Adrenal gland (tissue), 12 donors: ENCODE results near the gene GALNT16. TPM values are rescaled to one million over a fixed set of nuclear protein-coding genes. Genes with fewer than 3 reads are reported as not detected.
A peak's percentile ranks its signal among the peaks of the same experiment; 100 is the strongest.

ENCODE experiments used
- DNase-seq, 7 donors: peaks; one replicate each; pipeline ENCODE4 v3.0.0-alpha.2; 2019 to 2020
- H3K27ac ChIP-seq, 5 donors: fragments of 200-600 bp; sonication (generic) in 4 of 5; 1 replicate in 3 of 5; 2 replicates in 2 of 5; pipeline versions ENCODE4 v1.5.1 to v1.8.0; 2016 to 2020; ENCODE audit warnings: mild to moderate bottlenecking in 1 of 5
- H3K27me3 ChIP-seq: fragments of 200-600 bp; 2 replicates; pipeline ENCODE4 v1.8.0; 2021
- H3K36me3 ChIP-seq, 2 donors: fragments of 200-600 bp; replicated peaks in 1 of 2; 1 replicate in 1 of 2; 2 replicates in 1 of 2; pipeline versions ENCODE4 v1.5.1 to v1.8.0; 2018 to 2022
- H3K4me1 ChIP-seq, 2 donors: fragments of 200-600 bp; replicated peaks in 1 of 2; 1 replicate in 1 of 2; 2 replicates in 1 of 2; pipeline versions ENCODE4 v1.5.1 to v1.8.0; 2018 to 2021
- H3K4me3 ChIP-seq, 4 donors: fragments of 200-600 bp; sonication (generic) in 3 of 4; one replicate each; pipeline ENCODE4 v1.5.1; 2016 to 2018
- H3K9me3 ChIP-seq, 3 donors: fragments of 200-600 bp; sonication (generic) in 1 of 3; replicated peaks in 1 of 3; 1 replicate in 2 of 3; 2 replicates in 1 of 3; pipeline versions ENCODE4 v1.5.1 to v1.8.0; 2016 to 2021
- POLR2A ChIP-seq, 2 donors: fragments of 450-650 bp; IDR thresholded peaks; one replicate each; pipeline ENCODE4 v1.6.1; 2017; ENCODE audit warnings: antibody characterized with exemption in 2 of 2, mild to moderate bottlenecking in 2 of 2, moderate library complexity in 1 of 2
- WGBS, 4 donors: extraction: QIAGEN DNeasy Blood & Tissue Kit in 2 of 4; methylation state at CpG; one replicate each; pipeline versions ENCODE4 v1.1.5 to v1.1.7; 2013 to 2017; 5-methylcytosine and 5-hydroxymethylcytosine counted together
- intact Hi-C, 2 donors: fragments of 100-400 bp; cut with DNase I; formaldehyde crosslinking; loops; one replicate each; pipeline versions ENCODE4 v1.14.1 to v1.15.0; 2022 to 2023
- polyA plus RNA-seq, 3 donors: library from polyadenylated mRNA; stranded (reverse); fragments of 200-250 nt in 2 of 3; fragments of 350-450 nt in 1 of 3; fragmentation: Illumina TruSeq in 1 of 3; extraction: RNeasy Lipid Tissue Mini Kit (QIAGEN cat#74804) in 1 of 3; gene quantifications; one replicate each; pipeline ENCODE4 v1.2.3, GENCODE V29; 2013 to 2014
- total RNA-seq, 9 donors: library from RNA; depleted of rRNA in 4 of 9; stranded (reverse); fragments of >200 nt in 4 of 9; fragments of 120-200 nt in 1 of 9; fragmentation: NEBNext Ultra II Directional in 1 of 9; extraction: Animal tissue kit (Norgen Biotek cat#: 25700) in 1 of 9; gene quantifications; one replicate each; pipeline versions ENCODE4 v1.1.0 to v1.2.4, GENCODE V29; 2013 to 2023
- TF ChIP-seq, protein P1 (sequence below), 6 experiments: fragments of 450-650 bp in 4 of 6; fragments of 200-600 bp in 2 of 6; sonication (generic) in 1 of 6; IDR thresholded peaks; 1 replicate in 5 of 6; 2 replicates in 1 of 6; pipeline versions ENCODE4 v1.5.1 to v1.8.0; 2016 to 2021; ENCODE audit warnings: antibody characterized with exemption in 6 of 6, mild to moderate bottlenecking in 2 of 6, moderate library complexity in 1 of 6
- donor health status: healthy with polysubstance abuse.
- donor health status: Bipolar disorder and iron deficiency.
- donor health status: DM: yes; HTN: yes; CAD: no.
- donor health status: DM: no; HTN: no; CAD: no.
- donor health status: DM: no; HTN: no; CAD: no.
- donor health status: DM: yes; HTN: yes; CAD: no.

The GALNT16 gene
- total and polyA plus RNA-seq, 12 donors, result 7.4 to 38.1 (median 15.9) TPM

DNA sequence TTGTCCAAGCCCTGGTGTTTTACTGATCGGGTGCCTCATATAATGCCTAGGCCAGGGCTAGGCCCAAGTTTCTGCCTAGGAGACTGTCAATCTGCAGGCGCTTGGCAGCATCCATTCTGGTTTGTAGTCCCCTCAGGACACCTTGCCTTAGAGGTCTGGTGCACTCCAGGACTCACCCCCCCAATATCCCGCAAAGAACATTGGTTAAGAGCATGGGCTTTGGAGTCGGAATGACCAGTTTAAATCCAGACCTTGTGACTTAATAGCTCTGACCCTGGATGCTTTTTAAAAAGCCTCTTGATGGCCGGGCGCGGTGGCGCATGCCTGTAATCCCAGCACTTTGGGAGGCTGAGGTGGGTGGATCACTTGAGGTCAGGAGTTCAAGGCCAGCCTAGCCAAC is 60.0 kb downstream of the GALNT16 start:
- no peak for TF ChIP-seq POLR2A (IDR thresholded peaks at IDR 0.05)
- TF ChIP-seq, protein P1, sequence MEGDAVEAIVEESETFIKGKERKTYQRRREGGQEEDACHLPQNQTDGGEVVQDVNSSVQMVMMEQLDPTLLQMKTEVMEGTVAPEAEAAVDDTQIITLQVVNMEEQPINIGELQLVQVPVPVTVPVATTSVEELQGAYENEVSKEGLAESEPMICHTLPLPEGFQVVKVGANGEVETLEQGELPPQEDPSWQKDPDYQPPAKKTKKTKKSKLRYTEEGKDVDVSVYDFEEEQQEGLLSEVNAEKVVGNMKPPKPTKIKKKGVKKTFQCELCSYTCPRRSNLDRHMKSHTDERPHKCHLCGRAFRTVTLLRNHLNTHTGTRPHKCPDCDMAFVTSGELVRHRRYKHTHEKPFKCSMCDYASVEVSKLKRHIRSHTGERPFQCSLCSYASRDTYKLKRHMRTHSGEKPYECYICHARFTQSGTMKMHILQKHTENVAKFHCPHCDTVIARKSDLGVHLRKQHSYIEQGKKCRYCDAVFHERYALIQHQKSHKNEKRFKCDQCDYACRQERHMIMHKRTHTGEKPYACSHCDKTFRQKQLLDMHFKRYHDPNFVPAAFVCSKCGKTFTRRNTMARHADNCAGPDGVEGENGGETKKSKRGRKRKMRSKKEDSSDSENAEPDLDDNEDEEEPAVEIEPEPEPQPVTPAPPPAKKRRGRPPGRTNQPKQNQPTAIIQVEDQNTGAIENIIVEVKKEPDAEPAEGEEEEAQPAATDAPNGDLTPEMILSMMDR (IDR thresholded peaks at IDR 0.05), result no peak
- Histone ChIP-seq H3K9me3 (no peaks in the 10 kb centered on the region), H3K4me1 (peaks cover 0 to 20% of the 10 kb centered on the region in 2 donors), H3K4me3 (no peak overlapping the region), H3K27ac (no peak overlapping the region), H3K36me3 (no peaks in the 10 kb centered on the region), H3K27me3 (no peaks in the 10 kb centered on the region)
- DNase-seq, result peak in 2 of 7 donors; percentile 13 to 14
- WGBS, 4 donors, result 97 to 98% (median 97%) methylated on average over 8 of the region's 8 CpGs
- intact Hi-C loops, result no loop called here

DNA sequence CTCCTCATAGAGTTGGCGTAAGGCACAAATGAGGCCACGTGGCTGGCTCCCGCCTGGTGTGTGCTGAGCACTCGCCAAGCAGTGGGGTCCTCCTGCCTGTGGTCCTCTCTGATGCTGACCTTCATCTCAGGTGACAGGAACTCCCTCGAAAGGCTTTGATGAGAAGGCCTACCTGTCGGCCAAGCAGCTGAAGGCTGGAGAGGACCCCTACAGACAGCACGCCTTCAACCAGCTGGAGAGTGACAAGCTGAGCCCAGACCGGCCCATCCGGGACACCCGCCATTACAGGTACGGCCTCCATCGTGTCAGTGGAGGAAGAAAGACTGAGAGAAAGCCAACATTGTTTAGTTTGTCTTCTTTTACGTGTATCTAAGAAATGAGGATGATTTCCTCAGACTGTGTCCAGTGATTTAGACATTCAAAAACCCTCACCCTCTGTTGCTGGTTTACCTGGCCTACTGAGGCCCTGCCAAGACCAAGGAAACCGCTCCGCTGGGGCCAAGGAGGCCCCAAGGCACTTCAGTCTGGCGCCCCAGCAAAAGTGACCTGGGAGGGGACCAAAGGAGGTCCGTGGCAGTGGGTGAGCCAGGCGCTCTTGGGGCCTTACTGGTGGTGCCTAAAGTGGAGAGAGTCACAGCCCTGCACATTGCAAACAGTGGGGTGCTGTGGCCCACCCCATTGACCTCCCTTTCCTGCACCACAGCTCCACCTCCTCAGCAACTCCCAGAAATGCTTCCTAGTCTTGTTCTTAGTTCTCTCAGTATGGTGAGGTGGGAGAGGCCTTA is 60.8 kb downstream of the GALNT16 start:
- peak in 2 of 7 donors; percentile 18 to 24 for DNase-seq
- WGBS, 4 donors, result 93 to 99% (median 97%) methylated on average over 16 to 18 of the region's 18 CpGs
- Histone ChIP-seq H3K27ac (no peak overlapping the region), H3K36me3 (no peaks in the 10 kb centered on the region), H3K27me3 (no peaks in the 10 kb centered on the region), H3K4me1 (peaks cover 0 to 13% of the 10 kb centered on the region in 2 donors), H3K4me3 (no peak overlapping the region), H3K9me3 (no peaks in the 10 kb centered on the region)
- TF ChIP-seq, protein P1 (IDR thresholded peaks at IDR 0.05), result no peak
- no peak for TF ChIP-seq POLR2A (IDR thresholded peaks at IDR 0.05)
- intact Hi-C loops, result no loop called here

DNA sequence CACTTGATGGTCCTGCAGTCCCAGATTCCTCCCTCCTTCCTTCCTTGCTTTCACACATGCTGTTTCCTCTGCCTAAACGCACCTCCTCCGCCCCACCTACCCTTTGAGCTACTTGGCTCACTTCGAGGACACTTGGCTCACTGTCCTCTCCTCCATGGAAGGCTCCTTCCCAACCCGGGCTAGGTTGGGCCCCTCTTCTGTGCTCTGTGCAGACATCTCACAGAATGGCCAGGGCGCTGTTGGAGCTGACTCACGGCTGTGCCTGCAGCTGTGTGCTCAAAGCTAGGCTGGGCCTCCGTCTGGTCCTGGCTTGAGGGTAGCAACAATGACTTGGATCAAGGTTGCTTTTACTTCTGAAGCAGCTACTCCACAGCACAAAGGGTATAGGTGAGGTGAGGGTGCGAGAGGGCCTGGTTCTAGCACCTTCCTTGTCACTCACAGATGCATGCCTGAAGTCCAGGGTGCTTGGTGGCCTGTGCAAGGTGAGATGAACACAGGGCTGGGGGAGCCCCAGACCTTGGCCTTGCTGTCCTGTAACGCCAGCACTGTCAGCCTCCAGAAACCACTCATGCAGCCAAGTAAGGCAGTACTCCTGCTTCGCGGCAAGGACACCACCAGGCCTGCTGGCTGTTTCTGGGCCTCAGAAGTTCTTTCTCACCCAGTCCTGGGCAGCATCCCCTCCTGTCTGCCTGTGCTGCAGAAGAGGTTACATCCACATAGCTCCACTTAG is 61.8 kb downstream of the GALNT16 start:
- WGBS, 4 donors, result 62 to 82% (median 74%) methylated on average over 4 to 11 of the region's 11 CpGs
- Histone ChIP-seq H3K4me3 (no peak overlapping the region), H3K36me3 (no peaks in the 10 kb centered on the region), H3K27ac (peak overlapping the region in 1 of 5 donors; percentile 35), H3K9me3 (no peaks in the 10 kb centered on the region), H3K27me3 (no peaks in the 10 kb centered on the region), H3K4me1 (peaks cover 0 to 12% of the 10 kb centered on the region in 2 donors)
- TF ChIP-seq POLR2A (IDR thresholded peaks at IDR 0.05), result no peak
- TF ChIP-seq, protein P1 (IDR thresholded peaks at IDR 0.05), result no peak
- peak in 5 of 7 donors; percentile 23 to 43 (median 38) for DNase-seq
- intact Hi-C loops, result no loop called here

DNA sequence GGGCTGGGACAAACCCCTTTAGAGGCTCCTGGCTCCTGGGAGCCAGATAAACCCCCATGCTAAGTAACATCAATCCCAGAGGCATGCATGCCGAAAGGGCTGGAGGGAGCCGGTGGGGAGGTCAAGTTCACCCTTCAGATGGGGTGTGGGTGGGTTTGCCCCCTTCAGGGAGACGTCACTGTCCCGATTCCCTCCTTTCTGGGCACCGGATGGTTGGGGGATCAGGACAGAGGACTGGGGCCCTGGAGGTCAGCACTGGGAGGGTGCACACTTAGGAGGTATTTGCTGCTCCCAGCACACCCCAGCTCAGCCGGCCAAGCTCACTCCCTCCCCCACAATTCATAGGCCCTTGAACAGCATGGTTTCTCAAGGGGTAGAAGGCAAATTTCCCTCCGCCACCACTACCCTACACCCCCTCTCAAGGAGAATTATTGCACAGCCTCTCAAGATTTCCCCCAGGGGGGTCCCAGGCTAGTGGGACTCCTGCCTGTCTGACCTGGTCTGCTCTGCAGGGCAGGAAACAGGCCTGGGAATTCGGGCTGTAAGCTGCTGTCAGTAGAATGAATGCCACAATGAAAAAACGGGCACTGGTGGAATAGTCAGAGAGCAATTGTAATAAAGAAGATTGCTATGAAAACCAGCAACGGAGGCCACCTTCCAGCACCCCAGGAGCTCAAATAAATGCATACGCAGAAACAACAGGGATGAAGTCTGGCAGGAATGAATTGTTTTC is 63.5 kb downstream of the GALNT16 start:
- no peak overlapping the region for H3K27ac ChIP-seq
- TF ChIP-seq, protein P1 (IDR thresholded peaks at IDR 0.05), result no peak
- TF ChIP-seq POLR2A (IDR thresholded peaks at IDR 0.05), result no peak
- no peaks in the 10 kb centered on the region for H3K36me3 ChIP-seq
- no peak for DNase-seq
- no peak overlapping the region for H3K4me3 ChIP-seq
- no peaks in the 10 kb centered on the region for H3K9me3 ChIP-seq
- H3K27me3 ChIP-seq, result no peaks in the 10 kb centered on the region
- intact Hi-C loops, result no loop called here
- 83 to 96% (median 90%) methylated on average over 5 to 11 of the region's 11 CpGs for WGBS, 4 donors
- no peaks in the 10 kb centered on the region for H3K4me1 ChIP-seq
